ENCODE results near the gene NDUFS4.

DNA sequence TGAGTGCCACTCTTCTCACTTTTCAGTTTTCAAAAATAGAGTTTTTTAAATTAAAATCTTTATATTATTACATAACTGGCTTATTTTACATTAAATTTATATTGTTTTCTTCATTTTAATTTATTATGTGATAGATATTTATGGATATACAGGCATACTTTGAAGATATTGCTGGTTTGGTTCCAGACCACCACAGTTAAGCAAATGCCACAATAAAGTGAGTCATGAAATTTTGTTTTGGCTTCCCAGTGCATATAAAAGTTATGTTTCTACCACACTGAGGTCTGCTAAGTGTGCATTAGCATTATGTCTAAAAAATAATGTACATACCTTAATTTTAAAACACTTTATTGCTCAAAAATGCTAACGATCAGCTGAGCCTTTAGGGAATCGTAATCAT is 47.4 kb downstream of the NDUFS4 start:
- TF ChIP-seq POLR2A (IDR thresholded peaks at IDR 0.05) (no peak), POLR2AphosphoS5 (IDR thresholded peaks at IDR 0.05) (no peak), EP300 (IDR thresholded peaks at IDR 0.05) (no peak)
- TF ChIP-seq, protein P1, sequence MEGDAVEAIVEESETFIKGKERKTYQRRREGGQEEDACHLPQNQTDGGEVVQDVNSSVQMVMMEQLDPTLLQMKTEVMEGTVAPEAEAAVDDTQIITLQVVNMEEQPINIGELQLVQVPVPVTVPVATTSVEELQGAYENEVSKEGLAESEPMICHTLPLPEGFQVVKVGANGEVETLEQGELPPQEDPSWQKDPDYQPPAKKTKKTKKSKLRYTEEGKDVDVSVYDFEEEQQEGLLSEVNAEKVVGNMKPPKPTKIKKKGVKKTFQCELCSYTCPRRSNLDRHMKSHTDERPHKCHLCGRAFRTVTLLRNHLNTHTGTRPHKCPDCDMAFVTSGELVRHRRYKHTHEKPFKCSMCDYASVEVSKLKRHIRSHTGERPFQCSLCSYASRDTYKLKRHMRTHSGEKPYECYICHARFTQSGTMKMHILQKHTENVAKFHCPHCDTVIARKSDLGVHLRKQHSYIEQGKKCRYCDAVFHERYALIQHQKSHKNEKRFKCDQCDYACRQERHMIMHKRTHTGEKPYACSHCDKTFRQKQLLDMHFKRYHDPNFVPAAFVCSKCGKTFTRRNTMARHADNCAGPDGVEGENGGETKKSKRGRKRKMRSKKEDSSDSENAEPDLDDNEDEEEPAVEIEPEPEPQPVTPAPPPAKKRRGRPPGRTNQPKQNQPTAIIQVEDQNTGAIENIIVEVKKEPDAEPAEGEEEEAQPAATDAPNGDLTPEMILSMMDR (IDR thresholded peaks at IDR 0.05): no peak

All from upper lobe of left lung (tissue), 4 donors.